HG03521 (cell line): ENCODE measurements around the gene ADAMTSL2.
"Not testable (repeated sequence)": the region's sequence is repeated elsewhere in the genome, so short reads cannot be mapped to it uniquely, and the experiment has no call there.

Source experiments
- ATAC-seq: cut with Tn5 transposase; IDR thresholded peaks from one replicate; pipeline ENCODE4 v1.9.1; 2021; ENCODE audit warnings: mild to moderate bottlenecking, moderate library complexity; ENCODE audit not compliant: unreplicated experiment

Gene ADAMTSL2

DNA sequence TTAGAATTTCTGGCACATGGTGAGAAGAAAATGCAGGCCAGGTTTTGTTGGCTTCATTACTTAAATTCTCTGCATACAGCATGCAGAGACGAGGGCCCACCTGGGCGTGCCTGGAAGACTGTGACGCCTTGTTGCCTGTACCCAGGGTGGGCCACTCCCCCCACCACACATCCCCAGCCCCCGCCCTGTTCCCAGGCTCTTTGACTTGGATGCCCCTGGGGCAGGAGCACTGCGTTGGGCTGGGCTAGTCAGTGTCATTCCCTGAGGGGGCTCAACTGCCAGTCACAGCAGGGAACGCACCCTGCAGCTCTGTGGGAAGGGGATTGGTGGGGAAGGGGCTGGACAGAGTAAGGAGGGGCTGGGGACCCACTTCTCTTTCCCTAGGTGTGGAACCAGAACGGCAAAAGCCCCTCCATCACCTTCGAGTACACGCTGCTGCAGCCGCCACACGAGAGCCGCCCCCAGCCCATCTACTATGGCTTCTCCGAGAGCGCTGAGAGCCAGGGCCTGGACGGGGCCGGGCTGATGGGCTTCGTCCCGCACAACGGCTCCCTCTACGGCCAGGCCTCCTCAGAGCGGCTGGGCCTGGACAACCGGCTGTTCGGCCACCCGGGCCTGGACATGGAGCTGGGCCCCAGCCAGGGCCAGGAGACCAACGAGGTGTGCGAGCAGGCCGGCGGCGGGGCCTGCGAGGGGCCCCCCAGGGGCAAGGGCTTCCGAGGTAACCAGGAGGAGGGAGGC, 19.6 kb downstream of the ADAMTSL2 start:
- no peak for ATAC-seq

DNA sequence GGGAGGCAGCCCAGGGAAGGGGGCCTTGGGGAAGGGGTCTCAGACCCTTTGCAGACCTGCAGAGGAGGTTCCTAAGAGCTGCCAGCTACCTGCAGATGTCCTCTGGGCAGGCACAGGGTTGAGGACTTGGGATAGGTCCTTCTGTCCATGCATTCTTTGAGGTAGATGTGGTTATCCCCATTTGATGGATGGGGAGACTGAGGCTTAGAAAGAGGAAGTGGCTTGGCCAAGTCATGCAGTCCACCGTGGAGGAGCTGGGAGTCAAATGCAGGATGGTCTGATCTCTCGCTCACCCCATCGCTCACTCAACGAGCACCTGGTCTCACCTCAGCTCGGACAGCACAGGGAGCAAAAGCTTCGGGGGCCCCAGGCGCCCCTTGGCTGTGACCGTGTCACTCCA, 20.2 kb downstream of the ADAMTSL2 start:
- no peak for ATAC-seq

DNA sequence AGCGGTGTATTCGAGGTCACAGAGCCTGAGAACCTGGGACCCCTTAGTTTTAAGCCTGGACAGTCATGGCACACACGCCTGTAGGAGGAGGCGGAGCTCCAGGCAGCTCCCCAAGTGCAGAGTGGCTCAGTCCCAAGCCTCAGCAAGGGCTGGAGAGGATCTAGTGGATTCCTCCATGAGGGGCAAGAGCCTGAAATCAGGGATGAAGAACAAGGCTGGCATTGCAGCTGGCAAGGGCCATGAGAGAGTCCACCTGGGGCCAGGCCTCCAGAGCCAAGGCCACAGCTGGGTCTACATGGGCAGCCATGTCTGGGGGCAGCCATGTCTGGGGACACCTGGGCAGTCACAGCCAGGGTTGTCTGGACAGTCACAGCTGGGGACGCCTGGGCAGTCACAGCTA, 21.9 kb downstream of the ADAMTSL2 start:
- ATAC-seq: no peak

DNA sequence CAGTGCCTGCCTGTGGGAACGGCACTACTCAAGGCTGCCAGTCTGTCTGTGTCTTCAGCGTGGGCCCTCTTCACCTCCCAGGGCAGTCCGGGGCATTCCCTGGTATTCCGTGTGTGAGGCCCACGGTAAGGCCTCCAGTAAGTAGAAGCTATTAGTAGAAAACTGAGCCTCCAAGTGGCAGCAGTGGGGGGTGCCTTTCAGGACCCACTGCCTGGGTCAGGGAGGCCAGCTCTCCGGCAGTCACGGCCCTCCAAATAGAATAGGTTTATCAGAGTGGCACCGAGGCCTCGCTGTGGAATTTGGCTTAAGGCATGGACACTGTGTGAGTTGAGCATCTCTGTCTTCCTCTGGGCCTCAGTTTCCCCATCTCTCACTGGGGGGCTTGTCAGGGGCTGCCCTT, 23.1 kb downstream of the ADAMTSL2 start:
- no peak for ATAC-seq

DNA sequence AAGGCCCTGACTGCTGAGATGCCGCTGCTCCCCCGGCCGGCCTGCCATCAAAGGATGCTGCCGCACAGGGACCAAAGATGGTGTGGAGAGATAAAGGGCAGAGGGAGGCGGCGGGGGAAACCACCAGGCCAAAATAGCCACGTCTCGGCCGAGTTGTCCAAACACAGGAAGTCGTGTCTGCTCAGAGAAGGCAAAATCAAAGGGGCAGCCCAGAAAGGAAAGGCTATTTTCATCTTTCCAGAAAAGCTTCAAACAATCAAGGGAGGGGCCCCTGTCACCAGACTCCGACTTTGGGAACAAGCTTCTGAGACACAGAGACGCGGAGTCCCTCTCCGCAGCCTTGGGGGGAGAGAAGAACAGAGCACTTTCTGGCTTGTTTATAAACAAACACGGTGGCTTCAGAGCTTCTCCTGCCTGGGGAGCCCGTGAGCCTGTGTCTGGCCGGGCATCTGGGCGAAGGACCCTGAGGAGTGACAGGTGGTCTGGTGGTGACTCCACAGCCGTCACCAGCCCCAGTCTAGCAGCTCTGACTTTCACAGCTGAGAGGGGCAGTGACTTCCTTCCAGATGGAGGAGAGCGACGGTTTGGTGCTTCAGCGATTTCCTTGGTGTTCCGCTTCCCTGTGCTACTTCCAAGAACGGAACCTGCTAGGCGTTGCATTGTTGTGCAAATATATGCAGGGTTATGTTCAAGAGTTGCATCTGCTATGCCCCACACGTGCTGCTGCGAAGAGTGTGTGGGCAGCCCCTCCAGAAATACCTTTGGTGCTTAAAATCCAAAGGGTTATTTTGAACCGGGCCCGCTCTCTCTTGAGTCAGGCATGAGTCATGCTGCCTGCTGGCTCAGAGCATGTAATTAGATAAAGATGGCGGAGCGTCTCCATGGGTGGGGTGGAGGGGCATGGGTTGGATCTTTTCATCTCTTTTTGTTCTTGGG, 24.0 kb downstream of the ADAMTSL2 start:
- no peak for ATAC-seq

DNA sequence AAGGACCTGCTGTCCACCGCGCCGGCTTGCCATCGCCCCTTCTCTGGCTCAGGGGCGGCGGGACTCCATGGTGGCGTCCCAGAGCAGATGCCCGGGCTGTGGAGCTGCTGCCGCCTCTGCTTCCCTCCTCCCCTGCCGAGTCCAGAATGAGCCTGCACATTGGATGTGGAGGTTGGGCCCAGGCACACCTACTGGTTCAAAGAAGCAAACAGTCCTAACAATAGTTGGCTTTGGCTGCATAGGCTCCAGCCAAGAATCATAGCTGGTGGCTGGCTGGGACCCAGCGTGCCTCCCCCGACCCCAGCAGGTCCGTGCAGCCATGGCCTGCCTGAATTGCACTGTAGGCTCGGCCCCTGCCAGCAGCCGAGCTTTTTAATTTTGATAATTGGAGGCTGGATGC, 25.8 kb downstream of the ADAMTSL2 start:
- no peak for ATAC-seq

DNA sequence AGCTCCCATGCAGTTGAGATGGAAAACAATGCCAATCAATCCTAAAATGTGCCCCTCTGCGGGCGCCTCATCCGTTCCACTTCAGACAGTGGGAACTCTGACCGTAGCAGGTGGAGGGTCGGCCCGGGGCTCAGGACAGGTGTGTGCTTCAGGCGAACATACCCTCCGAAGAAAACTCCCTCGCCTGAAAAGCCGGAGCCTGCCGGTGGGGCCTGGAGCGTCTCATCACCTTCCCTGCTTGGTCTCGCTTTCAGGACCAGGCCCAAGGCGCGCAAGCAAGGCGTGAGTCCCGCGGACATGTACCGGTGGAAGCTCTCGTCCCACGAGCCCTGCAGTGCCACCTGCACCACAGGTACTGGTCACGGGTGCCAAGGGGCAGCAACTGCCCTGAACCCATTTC, 26.4 kb downstream of the ADAMTSL2 start:
- ATAC-seq: no peak

DNA sequence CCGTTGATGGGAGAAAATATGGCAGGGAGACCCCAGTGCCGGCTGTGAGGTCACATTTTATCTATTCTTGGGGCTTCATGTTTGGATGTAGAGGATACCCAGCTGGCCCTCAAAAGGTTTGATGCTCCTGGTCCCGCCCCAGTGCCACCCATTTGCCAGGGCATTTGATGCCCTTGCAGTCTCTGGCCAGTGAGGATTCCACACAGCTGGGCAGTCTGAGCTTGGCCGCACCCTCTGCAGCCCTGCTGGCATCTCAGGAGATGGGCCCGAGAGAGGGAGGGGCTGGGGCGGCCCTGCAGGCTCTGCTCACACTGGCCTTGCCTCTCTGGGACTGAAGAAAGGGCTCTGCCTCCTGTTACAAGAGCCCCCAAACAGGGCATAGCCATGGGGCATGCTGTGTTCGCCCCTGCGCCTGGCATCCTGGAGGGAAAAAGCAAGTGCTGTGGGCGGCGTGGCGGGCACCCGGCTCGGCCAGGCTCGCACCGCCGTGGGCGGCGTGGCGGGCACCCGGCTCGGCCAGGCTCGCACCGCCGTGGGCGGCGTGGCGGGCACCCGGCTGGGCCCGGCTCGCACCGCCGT, 27.6 kb downstream of the ADAMTSL2 start:
- ATAC-seq: no peak

DNA sequence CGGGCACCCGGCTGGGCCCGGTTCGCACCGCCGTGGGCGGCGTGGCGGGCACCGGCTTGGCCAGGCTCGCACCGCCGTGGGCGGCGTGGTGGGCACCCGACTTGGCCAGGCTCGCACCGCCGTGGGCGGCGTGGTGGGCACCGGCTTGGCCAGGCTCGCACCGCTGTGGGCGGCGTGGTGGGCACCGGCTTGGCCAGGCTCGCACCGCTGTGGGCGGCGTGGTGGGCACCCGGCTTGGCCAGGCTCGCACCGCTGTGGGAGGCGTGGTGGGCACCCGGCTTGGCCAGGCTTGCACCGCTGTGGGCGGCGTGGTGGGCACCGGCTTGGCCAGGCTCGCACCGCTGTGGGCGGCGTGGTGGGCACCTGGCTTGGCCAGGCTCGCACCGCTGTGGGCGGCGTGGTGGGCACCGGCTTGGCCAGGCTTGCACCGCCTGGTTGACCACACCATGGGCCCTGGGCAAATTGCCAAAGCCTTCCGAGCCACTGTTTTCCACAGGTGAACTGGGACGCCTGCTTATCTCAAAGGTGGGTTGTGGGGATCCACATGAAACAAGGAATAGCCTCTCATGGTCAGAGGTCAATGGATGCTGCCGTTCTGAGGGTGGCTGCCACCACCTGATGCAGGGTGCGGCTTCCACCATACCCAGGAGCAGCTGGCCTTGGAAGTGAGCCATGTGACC, 28.2 kb downstream of the ADAMTSL2 start:
- ATAC-seq: no peak

DNA sequence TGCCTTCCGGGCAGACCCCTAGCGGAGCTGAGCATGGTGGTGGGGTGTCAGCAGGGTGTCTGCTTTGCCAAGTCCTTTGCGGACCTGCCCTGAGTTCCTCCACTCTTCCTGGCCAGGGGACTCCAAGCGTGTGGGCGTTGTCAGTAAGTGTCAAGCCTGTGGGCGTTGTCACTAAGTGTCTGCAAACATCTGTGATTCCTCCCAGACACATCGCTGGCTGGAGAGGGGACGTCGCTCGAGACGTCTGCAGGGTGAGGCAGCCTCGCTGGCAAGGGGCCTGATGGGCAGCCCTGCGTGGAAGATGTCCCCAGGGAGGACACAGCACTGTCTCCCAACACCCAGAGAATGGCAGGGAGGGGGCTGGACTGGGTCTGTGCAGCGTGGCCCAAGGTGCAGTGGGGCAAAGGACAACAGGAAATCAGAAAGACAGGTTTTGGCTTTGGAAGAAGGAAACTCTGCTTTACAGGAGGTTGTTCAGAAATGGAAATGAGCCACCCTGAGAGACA, 28.8 kb downstream of the ADAMTSL2 start:
- ATAC-seq: no peak

DNA sequence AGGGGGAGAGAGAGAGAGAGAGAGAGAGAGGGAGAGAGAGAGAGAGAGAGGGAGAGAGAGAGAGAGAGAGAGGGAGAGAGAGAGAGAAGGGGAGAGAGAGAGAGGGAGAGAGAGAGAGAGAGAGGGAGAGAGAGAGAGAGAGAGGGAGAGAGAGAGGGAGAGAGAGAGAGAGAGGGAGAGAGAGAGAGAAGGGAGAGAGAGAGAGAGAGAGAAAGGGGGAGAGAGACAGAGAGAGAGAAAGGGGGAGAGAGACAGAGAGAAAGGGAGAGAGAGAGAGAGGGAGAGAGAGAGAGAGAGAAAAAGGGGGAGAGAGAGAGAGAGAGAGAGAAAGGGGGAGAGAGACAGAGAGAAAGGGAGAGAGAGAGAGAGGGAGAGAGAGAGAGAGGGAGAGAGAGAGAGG, 29.3 kb downstream of the ADAMTSL2 start:
- ATAC-seq: not testable (repeated sequence)

DNA sequence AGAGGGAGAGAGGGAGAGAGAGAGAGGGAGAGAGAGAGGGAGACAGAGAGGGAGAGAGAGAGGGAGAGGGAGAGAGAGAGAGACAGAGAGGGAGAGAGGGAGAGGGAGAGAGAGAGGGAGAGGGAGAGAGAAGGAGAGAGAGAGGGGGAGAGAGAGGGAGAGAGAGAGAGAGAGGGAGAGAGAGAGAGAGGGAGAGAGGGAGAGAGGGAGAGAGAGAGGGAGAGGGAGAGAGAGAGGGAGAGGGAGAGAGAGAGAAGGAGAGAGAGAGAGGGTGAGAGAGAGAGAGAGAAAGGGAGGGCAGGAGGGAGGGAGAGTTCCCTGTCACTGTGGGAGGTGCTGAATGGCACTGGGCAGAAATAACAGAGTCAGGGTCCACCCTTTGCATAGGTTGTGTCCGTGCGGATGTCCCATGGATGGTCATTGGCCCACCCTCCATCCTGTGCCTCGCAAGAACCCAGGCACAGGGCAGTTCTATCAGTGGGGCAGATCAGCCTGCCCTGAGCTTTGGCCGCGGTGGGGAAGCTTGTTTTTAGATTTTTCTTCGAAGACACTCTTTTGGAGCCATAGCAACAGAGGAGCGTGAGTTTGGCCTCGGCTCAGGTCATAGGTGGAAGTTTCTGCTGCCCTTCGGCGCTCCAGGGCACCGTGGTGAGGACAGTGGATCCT, 30.1 kb downstream of the ADAMTSL2 start:
- ATAC-seq: no peak

DNA sequence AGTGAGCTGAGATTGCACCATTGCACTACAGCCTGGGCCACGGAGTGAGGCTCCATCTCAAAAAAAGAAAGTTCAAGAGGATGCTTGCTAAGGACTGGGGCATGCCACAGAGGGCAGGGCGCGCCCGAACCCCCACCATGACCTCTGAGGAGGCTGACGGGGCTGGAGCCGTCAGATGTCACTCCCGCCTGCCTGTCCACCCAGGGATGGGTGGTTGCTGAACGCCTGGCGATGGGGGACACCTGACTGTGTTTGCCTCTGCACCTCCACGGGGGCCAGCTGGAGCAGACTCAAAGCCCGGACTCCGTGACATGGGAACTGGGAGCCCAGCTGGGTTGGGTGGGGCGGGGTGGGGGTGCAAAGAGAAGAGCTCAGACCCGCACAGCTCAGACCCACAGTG, 31.9 kb downstream of the ADAMTSL2 start:
- ATAC-seq: no peak

DNA sequence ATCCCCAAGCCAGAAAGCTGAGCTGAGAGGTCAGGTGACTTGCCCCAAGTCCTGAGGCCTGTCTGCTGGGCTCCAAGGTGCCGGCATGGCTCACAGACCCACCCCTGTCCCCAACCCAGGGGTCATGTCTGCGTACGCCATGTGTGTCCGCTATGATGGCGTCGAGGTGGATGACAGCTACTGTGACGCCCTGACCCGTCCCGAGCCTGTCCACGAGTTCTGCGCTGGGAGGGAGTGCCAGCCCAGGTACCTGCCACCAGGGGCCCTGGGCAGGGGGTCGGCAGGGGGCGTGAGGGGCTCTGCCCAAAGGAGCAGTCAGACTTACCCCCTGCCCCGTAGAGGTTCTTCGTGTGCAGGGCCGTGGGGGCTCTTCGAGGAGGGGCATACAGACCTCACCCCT, 32.3 kb downstream of the ADAMTSL2 start:
- ATAC-seq: no peak

DNA sequence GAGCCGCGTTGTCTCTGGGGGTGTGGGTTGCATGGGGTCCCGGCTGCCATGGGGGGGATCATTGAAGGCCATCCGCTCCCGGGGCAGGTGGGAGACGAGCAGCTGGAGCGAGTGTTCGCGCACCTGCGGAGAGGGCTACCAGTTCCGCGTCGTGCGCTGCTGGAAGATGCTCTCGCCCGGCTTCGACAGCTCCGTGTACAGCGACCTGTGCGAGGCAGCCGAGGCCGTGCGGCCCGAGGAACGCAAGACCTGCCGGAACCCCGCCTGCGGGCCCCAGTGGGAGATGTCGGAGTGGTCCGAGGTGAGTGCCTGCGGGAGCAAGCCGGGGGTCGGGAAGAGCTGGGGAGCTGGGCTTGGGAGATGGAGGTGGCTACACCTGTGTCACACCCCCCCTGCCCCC, 33.7 kb downstream of the ADAMTSL2 start:
- no peak for ATAC-seq

DNA sequence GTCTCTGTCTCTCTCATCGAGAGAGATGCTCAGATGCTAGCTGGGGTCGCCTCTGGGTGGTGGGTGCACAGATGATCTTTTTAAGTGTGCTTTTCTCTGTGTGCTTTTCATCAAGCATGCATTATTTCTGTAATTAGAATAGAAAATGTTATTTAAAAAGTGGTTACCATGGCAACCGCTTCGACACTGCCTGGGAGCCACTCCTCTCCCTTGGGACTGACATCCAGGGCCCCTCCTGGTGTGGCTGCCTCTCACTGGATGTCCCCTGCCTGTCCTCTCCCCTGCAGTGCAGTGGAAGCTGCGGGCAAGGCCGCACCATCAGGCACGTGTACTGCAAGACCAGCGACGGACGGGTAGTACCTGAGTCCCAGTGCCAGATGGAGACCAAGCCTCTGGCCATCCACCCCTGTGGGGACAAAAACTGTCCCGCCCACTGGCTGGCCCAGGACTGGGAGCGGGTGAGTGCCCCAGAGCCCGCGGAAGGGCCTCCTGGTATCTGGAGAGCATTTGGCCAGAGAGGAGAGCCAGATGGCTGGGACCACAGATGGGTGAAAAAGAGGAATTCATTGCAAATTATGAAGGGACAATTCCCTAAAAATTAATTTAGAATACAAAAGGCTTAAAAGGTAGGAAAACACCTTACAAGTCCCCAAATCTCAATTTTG, 34.7 kb downstream of the ADAMTSL2 start:
- ATAC-seq: no peak

DNA sequence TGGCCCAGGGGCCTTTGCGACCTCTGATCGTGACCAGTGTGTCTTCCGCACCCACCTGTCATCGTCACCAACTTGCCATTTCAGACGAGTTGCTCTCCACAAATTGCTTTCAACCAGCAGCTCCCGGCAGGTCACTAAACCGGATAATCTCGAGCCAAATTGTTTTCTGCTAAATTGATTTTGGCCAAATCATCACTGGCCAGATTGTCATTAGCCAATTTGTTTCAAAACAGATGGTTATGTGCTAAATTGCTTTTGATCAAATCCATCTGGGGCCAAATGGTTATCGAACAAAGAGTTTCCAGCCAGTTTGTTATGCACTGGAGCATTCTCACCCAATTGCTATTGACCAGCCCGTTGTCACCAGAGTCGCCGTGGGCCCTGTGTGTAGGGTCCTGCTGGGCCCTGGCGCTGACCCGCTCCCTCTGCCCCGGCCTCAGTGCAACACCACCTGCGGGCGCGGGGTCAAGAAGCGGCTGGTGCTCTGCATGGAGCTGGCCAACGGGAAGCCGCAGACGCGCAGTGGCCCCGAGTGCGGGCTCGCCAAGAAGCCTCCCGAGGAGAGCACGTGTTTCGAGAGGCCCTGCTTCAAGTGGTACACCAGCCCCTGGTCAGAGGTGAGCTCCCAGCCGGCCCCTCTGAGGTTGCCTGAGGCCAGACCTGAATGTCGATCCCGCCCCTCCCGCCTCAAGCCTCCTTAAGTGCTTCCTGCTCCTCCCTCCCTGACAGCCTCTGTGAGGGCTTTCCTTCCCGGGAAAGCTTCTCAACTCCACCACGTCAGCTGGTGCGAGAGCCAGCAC, 35.6 kb downstream of the ADAMTSL2 start:
- ATAC-seq: no peak

DNA sequence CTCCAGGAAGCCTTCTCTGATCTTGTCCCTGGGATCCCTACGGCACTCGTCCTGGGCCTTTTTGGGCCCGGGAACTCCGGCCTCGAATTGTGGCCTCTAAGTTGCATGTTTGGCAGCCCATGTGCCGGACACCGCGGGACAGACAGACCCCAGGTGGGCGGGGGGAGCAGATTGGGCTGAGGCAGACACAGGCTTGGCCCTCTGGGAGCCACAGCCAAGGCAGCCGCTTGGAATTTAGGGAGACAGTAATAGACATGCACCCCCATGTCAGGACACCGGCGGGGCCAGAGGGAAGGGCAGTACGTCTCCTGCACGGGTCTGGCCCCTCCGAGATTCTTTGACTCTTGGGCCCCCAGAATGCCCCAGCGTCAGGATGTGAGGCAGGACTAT, 36.2 kb downstream of the ADAMTSL2 start:
- ATAC-seq: no peak

DNA sequence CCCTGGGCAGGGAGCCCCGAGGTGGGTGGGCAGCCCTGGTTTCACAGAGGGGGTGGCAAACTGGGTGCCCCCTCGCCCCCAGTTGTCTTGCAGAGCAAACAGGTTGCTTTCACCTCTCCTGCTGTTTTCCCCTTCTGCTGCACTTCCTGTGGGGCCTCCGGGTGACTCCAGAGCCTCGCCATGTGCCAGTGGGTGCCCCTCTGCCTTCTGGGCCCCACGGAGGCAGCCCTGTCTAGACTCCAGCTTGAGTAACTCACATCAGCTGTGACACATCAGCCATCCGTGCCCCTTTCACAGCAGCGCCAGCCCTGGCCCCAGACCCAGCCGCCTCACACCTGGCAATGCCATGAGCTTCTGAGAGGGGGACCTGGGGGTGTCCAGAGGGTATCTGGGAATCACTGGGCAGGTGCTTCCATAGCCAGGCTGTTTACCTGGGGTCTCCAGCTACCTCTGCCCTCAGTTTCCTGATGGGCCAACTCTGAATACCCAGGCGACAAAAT, 36.9 kb downstream of the ADAMTSL2 start:
- no peak for ATAC-seq
